K562 (cell line): ENCODE measurements around the gene MCMBP. TPM values are rescaled to one million over a fixed set of nuclear protein-coding genes. Genes with fewer than 3 reads are reported as not detected.

Experiments used
- ATAC-seq: fragments of 200-7000 bp; cut with Tn5 transposase; 3 replicates; pipeline ENCODE4 v1.9.1; 2020; ENCODE audit warnings: moderate library complexity
- BruUV-seq: library from RNA; stranded (reverse); fragments of 400-500 nt; replicated peaks from 2 replicates; lab custom pipeline; 2021; lab: Mats Ljungman, UMichigan
- CTCF ChIA-PET: fragments of 300-600 bp; formaldehyde crosslinking; extraction: SDS; loops from one replicate; lab custom pipeline; 2021; ENCODE audit warnings: low intra/inter-chr PET ratio; lab: Yijun Ruan, JAX
- POLR2A ChIA-PET: fragments of 300-600, 350-650 bp; sonication (Branson Sonifier 250); formaldehyde crosslinking; extraction: SDS; loops from one replicate; lab custom pipeline; 2021; ENCODE audit warnings: antibody characterized with exemption, inconsistent platforms; lab: Yijun Ruan, JAX
- DNase-seq, 4 experiments: peaks; one replicate each; pipeline versions ENCODE4 v3.0.0 to v3.0.0-alpha.2; 2011 to 2018; ENCODE audit warnings: low spot score in 3 of 4, mixed read lengths in 3 of 4; ENCODE audit errors: extremely low read depth in 1 of 4
- FAIRE-seq: peaks from 2 replicates; lab custom pipeline; 2011; peaks lifted over from hg19 to GRCh38; lab: Jason Lieb, UNC
- H2AFZ ChIP-seq: 2 replicates; pipeline ENCODE4 v1.6.0; 2011; ENCODE audit warnings: low read depth, low read length, control low read depth, inconsistent platforms
- H3K27ac ChIP-seq: fragments of 200-600 bp; 3 replicates; pipeline ENCODE4 v1.8.0; 2011; ENCODE audit warnings: low read depth, mild to moderate bottlenecking, control low read depth, inconsistent platforms, low read length, moderate library complexity, mixed read lengths; ENCODE audit errors: extremely low read depth
- H3K27me3 ChIP-seq, 2 experiments: fragments of 300-600 bp in 1 of 2; 2 replicates in 1 of 2; 3 replicates in 1 of 2; pipeline versions ENCODE4 v1.6.0 to v1.8.0; 2011; ENCODE audit warnings: inconsistent platforms in 2 of 2, low read length in 2 of 2, mild to moderate bottlenecking in 1 of 2, mixed read lengths in 1 of 2, moderate library complexity in 1 of 2; ENCODE audit not compliant: control insufficient read depth in 2 of 2, insufficient read depth in 2 of 2
- H3K36me3 ChIP-seq: fragments of 300-600 bp; 3 replicates; pipeline ENCODE4 v1.8.0; 2011; ENCODE audit warnings: mild to moderate bottlenecking, low read length, inconsistent platforms; ENCODE audit not compliant: control insufficient read depth, insufficient read depth
- H3K4me1 ChIP-seq, 2 experiments: fragments of 200-600 bp in 1 of 2; replicated peaks in 1 of 2; 2 replicates in 1 of 2; 3 replicates in 1 of 2; pipeline versions ENCODE4 v1.5.1 to v1.8.0; 2011; ENCODE audit warnings: inconsistent platforms in 2 of 2, low read length in 2 of 2, mild to moderate bottlenecking in 1 of 2, mixed read lengths in 1 of 2, moderate library complexity in 1 of 2; ENCODE audit not compliant: control insufficient read depth in 2 of 2, insufficient read depth in 2 of 2
- H3K4me2 ChIP-seq: 2 replicates; pipeline ENCODE4 v1.6.1; 2011; ENCODE audit warnings: low read length, control low read depth, inconsistent platforms, mixed read lengths; ENCODE audit not compliant: insufficient read depth
- H3K4me3 ChIP-seq: fragments of 200-600 bp; sonication (generic), shearing (Covaris generic); 2 replicates; pipeline ENCODE4 v1.5.1; 2016; ENCODE audit warnings: control low read depth, inconsistent platforms
- H3K79me2 ChIP-seq: fragments of 200-600 bp; 3 replicates; pipeline ENCODE4 v1.8.0; 2011; ENCODE audit warnings: low read length, inconsistent platforms; ENCODE audit not compliant: control insufficient read depth, insufficient read depth
- H3K9ac ChIP-seq, 2 experiments: 2 replicates each; pipeline versions ENCODE4 v1.6.0 to v1.6.1; 2011; ENCODE audit warnings: low read depth in 2 of 2, low read length in 2 of 2, control low read depth in 1 of 2, inconsistent platforms in 1 of 2, mild to moderate bottlenecking in 1 of 2, mixed read lengths in 1 of 2; ENCODE audit not compliant: insufficient read depth in 1 of 2
- H3K9me1 ChIP-seq: one replicate; pipeline ENCODE4 v1.6.0; 2011; ENCODE audit warnings: inconsistent platforms, mild to moderate bottlenecking, low read length, moderate library complexity; ENCODE audit not compliant: control insufficient read depth, insufficient read depth
- H3K9me3 ChIP-seq: replicated peaks from 2 replicates; pipeline ENCODE4 v1.5.1; 2011; ENCODE audit warnings: low read depth, low read length, inconsistent platforms; ENCODE audit not compliant: control insufficient read depth, insufficient read depth
- H4K20me1 ChIP-seq: replicated peaks from 2 replicates; pipeline ENCODE4 v1.6.1; 2011; ENCODE audit warnings: low read length, inconsistent platforms, mixed read lengths; ENCODE audit not compliant: control insufficient read depth, insufficient read depth
- CEBPG ChIP-seq, 3 experiments: fragments of 200-800 bp in 1 of 3; sonication (Bioruptor generic) in 1 of 3; sonication (generic) in 1 of 3; formaldehyde crosslinking in 1 of 3; IDR thresholded peaks in 2 of 3; conservative IDR thresholded peaks in 1 of 3; 2 replicates each; pipeline versions ENCODE4 v1.6.1 to v1.8.0; 2016 to 2022; ENCODE audit warnings: missing compliant biosample characterization in 2 of 3, missing genetic modification characterization in 2 of 3, mild to moderate bottlenecking in 1 of 3, missing genetic modification reagents in 1 of 3
- DMBX1 ChIP-seq: fragments of 250-450 bp; sonication (Bioruptor Pico); IDR thresholded peaks from 2 replicates; pipeline ENCODE4 v1.8.0; 2022; ENCODE audit warnings: inconsistent platforms, mild to moderate bottlenecking, moderate library complexity, borderline replicate concordance
- EP400 ChIP-seq: fragments of 450-650 bp; IDR thresholded peaks from 2 replicates; pipeline ENCODE4 v1.6.1; 2017; ENCODE audit warnings: antibody characterized with exemption, mild to moderate bottlenecking, moderate library complexity
- GATA2 ChIP-seq: sonication (generic); formaldehyde crosslinking; IDR thresholded peaks from 2 replicates; pipeline ENCODE4 v1.4.0; 2020; ENCODE audit warnings: mild to moderate bottlenecking, missing genetic modification reagents
- KDM1A ChIP-seq, 2 experiments: fragments of 450-650 bp; IDR thresholded peaks; 2 replicates each; pipeline ENCODE4 v1.6.1; 2016; ENCODE audit warnings: mild to moderate bottlenecking in 2 of 2
- RBBP5 ChIP-seq: fragments of 200-600 bp; sonication (generic); IDR thresholded peaks from 2 replicates; pipeline ENCODE4 v1.6.1; 2012; ENCODE audit warnings: borderline replicate concordance, mild to moderate bottlenecking, low read length, control low read depth, inconsistent platforms; ENCODE audit not compliant: insufficient read depth, poor library complexity, severe bottlenecking
- SAFB ChIP-seq: fragments of 200-400 bp; formaldehyde crosslinking; IDR thresholded peaks from 2 replicates; pipeline ENCODE4 v1.6.1; 2017; ENCODE audit warnings: low read depth, low read length, borderline replicate concordance
- SUPT5H ChIP-seq: fragments of 450-650 bp; IDR thresholded peaks from 2 replicates; pipeline ENCODE4 v1.6.1; 2016
- WGBS: fragments of 100-300 bp; shearing (Covaris generic); methylation state at CpG from one replicate; pipeline ENCODE4 v1.1.6; 2016; ENCODE audit warnings: low coverage, mixed read lengths; ENCODE audit not compliant: insufficient coverage; ENCODE audit errors: missing lambda C conversion rate; 5-methylcytosine and 5-hydroxymethylcytosine counted together
- in situ Hi-C: fragments of 300-500 bp; cut with MboI; formaldehyde crosslinking; loops from 4 replicates; pipeline ENCODE4 v1.15.0; 2018; ENCODE audit warnings: inconsistent platforms, mixed read lengths
- intact Hi-C: fragments of 100-400 bp; cut with micrococcal nuclease; formaldehyde crosslinking; loops from 2 replicates; pipeline ENCODE4 v1.14.2; 2022
- polyA plus RNA-seq, 8 experiments: library from polyadenylated mRNA; depleted of rRNA in 4 of 8; stranded (reverse) in 5 of 8; unstranded in 3 of 8; fragments of >200 nt; fragmentation: Nextera tagmentation in 2 of 8; fragmentation: Illumina TruSeq in 1 of 8; extraction: Ambion mirVana in 2 of 8; extraction: Trizol in 1 of 8; gene quantifications; 2 replicates each; pipeline versions ENCODE4 v1.2.1 to v1.2.3, GENCODE V29; 2011 to 2014; ENCODE audit warnings: inconsistent platforms in 1 of 8, missing spikeins in 1 of 8
- total RNA-seq, 7 experiments: library from RNA; depleted of rRNA in 6 of 7; stranded (reverse); fragments of >200 nt in 6 of 7; fragmentation: Illumina TruSeq in 2 of 7; extraction: Trizol in 2 of 7; gene quantifications; 2 replicates each; pipeline versions ENCODE4 v1.2.1 to v1.2.3, GENCODE V29; 2011 to 2021; ENCODE audit warnings: low replicate concordance in 1 of 7
- TF ChIP-seq, protein P1 (sequence below): fragments of 450-650 bp; IDR thresholded peaks from 2 replicates; pipeline ENCODE4 v1.6.1; 2016; ENCODE audit warnings: antibody characterized with exemption
- TF ChIP-seq, protein P2 (sequence below): fragments of 450-650 bp; IDR thresholded peaks from 2 replicates; pipeline ENCODE4 v1.6.1; 2018; ENCODE audit warnings: mild to moderate bottlenecking, low read depth; ENCODE audit not compliant: partially characterized antibody
- TF ChIP-seq, protein P3 (sequence below): sonication (generic); formaldehyde crosslinking; IDR thresholded peaks from 2 replicates; pipeline ENCODE4 v1.9.0; 2022; ENCODE audit warnings: mild to moderate bottlenecking, missing genetic modification reagents
- TF ChIP-seq, protein P4 (sequence below): fragments of 450-650 bp; IDR thresholded peaks from 2 replicates; pipeline ENCODE4 v1.6.1; 2016

Gene MCMBP
- total and polyA plus RNA-seq, 9 of the 15 experiments (the other 6 are each of a cell fraction or from before 2014, with no cell fraction given): 11.2 to 74.3 (median 50.5) TPM

DNA sequence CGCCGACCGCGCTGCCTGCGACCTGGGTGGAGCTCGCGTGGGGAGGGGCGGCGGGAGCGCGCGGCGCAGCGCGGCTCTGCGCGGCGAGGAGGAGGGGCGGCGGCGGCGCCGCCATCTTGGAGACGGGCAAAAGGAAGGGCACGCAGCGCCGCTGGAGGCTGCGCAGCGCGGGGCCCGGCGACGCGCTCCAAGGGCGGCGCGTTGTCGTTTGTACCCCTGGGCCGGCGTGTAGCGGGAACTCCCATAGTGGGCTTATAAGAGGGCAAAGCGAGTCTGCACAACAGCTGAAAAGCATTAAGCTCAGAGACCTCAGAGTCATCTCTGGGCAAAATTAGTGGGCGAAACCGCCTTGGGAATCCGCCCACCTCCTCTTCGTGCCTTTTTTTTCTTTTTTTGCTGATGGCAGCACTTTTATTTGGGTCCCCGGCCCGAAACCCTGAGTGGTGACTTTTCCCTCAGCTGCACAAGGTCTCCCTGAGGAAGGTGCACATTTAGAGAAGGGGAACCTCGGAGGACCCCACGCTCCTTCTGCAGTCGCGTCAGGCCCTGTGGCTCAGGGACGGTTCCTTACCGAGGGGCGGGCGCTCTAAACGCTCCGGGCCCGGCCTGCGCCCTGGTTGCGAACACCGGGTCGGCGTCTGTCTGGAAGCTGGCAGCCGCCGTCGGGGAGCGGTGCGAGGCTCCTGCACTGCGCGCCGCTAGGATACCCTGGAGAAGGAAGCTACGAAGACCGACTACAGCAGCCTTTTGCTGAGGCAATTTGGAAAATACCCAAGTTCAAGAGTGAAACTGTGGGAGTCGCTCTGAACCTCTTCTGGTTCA is 428 bp upstream of the MCMBP start (continued):
- TF ChIP-seq, protein P1, sequence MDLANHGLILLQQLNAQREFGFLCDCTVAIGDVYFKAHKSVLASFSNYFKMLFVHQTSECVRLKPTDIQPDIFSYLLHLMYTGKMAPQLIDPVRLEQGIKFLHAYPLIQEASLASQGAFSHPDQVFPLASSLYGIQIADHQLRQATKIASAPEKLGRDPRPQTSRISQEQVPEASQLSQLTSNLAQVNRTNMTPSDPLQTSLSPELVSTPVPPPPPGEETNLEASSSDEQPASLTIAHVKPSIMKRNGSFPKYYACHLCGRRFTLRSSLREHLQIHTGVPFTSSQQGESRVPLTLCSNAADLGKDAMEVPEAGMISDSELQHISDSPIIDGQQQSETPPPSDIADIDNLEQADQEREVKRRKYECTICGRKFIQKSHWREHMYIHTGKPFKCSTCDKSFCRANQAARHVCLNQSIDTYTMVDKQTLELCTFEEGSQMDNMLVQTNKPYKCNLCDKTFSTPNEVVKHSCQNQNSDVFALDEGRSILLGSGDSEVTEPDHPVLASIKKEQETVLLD: peak; percentile 28
- no peak for TF ChIP-seq GATA2 (CRISPR knock-in tag)
- TF ChIP-seq SUPT5H: peak; percentile 59

DNA sequence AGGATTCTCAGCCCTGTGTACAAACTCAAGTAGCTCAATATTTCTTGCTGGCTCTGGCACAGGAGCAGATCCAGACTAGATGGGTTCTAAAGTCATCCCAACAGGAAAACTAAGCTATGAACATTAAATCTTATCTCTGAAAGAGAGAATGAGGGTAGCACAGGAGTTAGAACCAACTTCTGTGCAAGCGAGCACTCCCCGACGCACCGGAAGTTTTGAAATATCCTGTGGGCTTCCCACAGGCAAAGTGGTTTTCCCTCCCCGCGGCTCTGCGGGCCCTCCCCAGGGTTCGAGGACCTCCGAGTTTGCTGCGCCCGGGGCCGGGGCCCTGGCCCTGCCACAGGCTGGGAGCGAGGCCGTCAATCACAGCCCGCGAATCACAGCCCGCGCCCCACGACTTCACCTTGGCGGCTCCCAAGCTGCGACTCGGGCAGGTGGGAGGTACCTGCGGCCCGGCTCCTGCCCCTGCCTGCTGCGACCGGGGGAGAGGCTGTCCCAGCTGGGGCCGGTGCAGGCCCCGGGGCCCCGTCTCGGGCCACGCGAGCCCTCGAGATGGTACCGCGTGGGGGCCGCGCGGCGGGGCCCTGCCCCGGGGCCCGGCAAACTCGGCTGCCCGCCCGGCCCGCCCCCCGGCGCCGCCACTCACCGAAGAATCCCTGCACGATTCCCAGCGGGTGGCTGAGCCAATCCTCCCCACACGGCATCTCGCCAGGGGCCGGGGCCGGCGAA is 598 bp downstream of the MCMBP start:
- H3K4me2 ChIP-seq: peak overlapping the region; percentile 79
- H3K27me3 ChIP-seq: no peaks in the 10 kb centered on the region
- H2AFZ ChIP-seq: peak overlapping the region; percentile 26
- in situ Hi-C loops (no loop called here), intact Hi-C loops (loop anchor here (2.0 kb wide), 1 partner anchor 21 kb away; the partner anchor contains the start of gene SEC23IP)
- POLR2A ChIA-PET: interaction anchor here (0.6 to 2.2 kb wide), 11 partner anchors 8 to 216 kb away, joined by 3 to 11 read pairs (median 5); partner anchors contain the start of gene SEC23IP
- ATAC-seq (peak; percentile 30), FAIRE-seq (no peak), DNase-seq (peak in 2 of 4 experiments; percentile 14 to 29)
- CTCF ChIA-PET: no interaction called here
- H3K79me2 ChIP-seq: peaks cover 56% of the 10 kb centered on the region
- peak overlapping the region; percentile 65 to 94 for H3K9ac ChIP-seq
- no peaks in the 10 kb centered on the region for H3K9me1 ChIP-seq
- WGBS: 0% methylated on average over 5 of the region's 56 CpGs
- peak overlapping the region; percentile 77 for H3K4me3 ChIP-seq
- no TSS peak for BruUV-seq
- H3K4me1 ChIP-seq: peaks cover 10% of the 10 kb centered on the region in 2 experiments; a peak in 4 of 5 replicates
- H3K27ac ChIP-seq: peak overlapping the region; percentile 64; the same call in 2 of the 3 replicates
- H3K36me3 ChIP-seq: peaks cover 2% of the 10 kb centered on the region; the same call in 1 of the 3 replicates
- H4K20me1 ChIP-seq: peaks cover 8% of the 10 kb centered on the region
- H3K9me3 ChIP-seq: no peaks in the 10 kb centered on the region
- no peak for TF ChIP-seq DMBX1
- TF ChIP-seq, protein P2, sequence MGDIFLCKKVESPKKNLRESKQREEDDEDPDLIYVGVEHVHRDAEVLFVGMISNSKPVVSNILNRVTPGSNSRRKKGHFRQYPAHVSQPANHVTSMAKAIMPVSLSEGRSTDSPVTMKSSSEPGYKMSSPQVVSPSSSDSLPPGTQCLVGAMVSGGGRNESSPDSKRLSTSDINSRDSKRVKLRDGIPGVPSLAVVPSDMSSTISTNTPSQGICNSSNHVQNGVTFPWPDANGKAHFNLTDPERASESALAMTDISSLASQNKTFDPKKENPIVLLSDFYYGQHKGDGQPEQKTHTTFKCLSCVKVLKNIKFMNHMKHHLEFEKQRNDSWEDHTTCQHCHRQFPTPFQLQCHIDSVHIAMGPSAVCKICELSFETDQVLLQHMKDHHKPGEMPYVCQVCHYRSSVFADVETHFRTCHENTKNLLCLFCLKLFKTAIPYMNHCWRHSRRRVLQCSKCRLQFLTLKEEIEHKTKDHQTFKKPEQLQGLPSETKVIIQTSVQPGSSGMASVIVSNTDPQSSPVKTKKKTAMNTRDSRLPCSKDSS: no peak
- TF ChIP-seq EP400: no peak
- TF ChIP-seq, protein P3, sequence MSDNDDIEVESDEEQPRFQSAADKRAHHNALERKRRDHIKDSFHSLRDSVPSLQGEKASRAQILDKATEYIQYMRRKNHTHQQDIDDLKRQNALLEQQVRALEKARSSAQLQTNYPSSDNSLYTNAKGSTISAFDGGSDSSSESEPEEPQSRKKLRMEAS: peak; percentile 3; the same call in 1 of the 2 replicates
- peak; percentile 31 for TF ChIP-seq RBBP5
- TF ChIP-seq, protein P4, sequence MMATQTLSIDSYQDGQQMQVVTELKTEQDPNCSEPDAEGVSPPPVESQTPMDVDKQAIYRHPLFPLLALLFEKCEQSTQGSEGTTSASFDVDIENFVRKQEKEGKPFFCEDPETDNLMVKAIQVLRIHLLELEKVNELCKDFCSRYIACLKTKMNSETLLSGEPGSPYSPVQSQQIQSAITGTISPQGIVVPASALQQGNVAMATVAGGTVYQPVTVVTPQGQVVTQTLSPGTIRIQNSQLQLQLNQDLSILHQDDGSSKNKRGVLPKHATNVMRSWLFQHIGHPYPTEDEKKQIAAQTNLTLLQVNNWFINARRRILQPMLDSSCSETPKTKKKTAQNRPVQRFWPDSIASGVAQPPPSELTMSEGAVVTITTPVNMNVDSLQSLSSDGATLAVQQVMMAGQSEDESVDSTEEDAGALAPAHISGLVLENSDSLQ: peak; percentile 85
- TF ChIP-seq SAFB: peak; percentile 61
- peak; percentile 72 to 74; a peak in 3 of 4 replicates for TF ChIP-seq KDM1A (IDR thresholded peaks at IDR 0.05)
- TF ChIP-seq CEBPG (CRISPR knock-in tag; IDR thresholded peaks at IDR 0.05): no peak
- 0 out of 4 replicates have a peak, but pooled peaks of 1 of the 2 experiments have one; percentile 30 for TF ChIP-seq CEBPG (tag; conservative IDR thresholded peaks at IDR 0.05 in 1 of 2, IDR thresholded peaks at IDR 0.05 in 1 of 2)
